CD4-positive, alpha-beta T cell (primary cell): Measurements from ENCODE around the gene ZC3H8. TPM values are rescaled to one million over a fixed set of nuclear protein-coding genes. Genes with fewer than 3 reads are reported as not detected.

Source experiments
- ATAC-seq: fragments of 200-7000 bp; cut with Tn5 transposase; one replicate; pipeline ENCODE4 v1.10.0; 2022; ENCODE audit warnings: mild to moderate bottlenecking; ENCODE audit not compliant: poor library complexity
- CTCF ChIA-PET: fragments of 350-600 bp; sonication (Branson Sonifier 250); formaldehyde crosslinking; loops from one replicate; lab custom pipeline; 2021; ENCODE audit warnings: antibody characterized with exemption, inconsistent platforms; lab: Charles Lee
- POLR2A ChIA-PET: fragments of 350-600 bp; sonication (Branson Sonifier 250); formaldehyde crosslinking; loops from one replicate; lab custom pipeline; 2021; ENCODE audit warnings: antibody characterized with exemption, inconsistent platforms; lab: Charles Lee
- DNase-seq, 14 experiments: peaks; one replicate each; pipeline ENCODE4 v3.0.0-alpha.2; 2013 to 2020; ENCODE audit warnings: mixed read lengths in 2 of 14
- H3K27ac ChIP-seq, 2 donors: one replicate each; pipeline versions ENCODE4 v1.5.1 to v1.7.0; 2013; ENCODE audit warnings: low read length in 2 of 2, low read depth in 1 of 2, mild to moderate bottlenecking in 1 of 2
- H3K27me3 ChIP-seq, 2 experiments: 1 replicate in 1 of 2; 2 replicates in 1 of 2; pipeline versions ENCODE4 v1.6.1 to v1.7.0; 2013; ENCODE audit warnings: low read length in 2 of 2, control low read depth in 1 of 2, mild to moderate bottlenecking in 1 of 2, moderate library complexity in 1 of 2; ENCODE audit not compliant: insufficient read depth in 2 of 2, control insufficient read depth in 1 of 2
- H3K36me3 ChIP-seq: one replicate; pipeline ENCODE4 v1.6.1; 2013; ENCODE audit warnings: low read length, control low read depth; ENCODE audit not compliant: insufficient read depth
- H3K4me1 ChIP-seq: one replicate; pipeline ENCODE4 v1.6.1; 2013; ENCODE audit warnings: low read length, control low read depth; ENCODE audit not compliant: insufficient read depth
- H3K4me3 ChIP-seq: one replicate; pipeline ENCODE4 v1.5.1; 2013; ENCODE audit warnings: mild to moderate bottlenecking, low read length, moderate library complexity
- H3K9me3 ChIP-seq, 2 experiments: 1 replicate in 1 of 2; 2 replicates in 1 of 2; pipeline versions ENCODE4 v1.6.1 to v1.7.0; 2013; ENCODE audit warnings: low read length in 2 of 2, mild to moderate bottlenecking in 2 of 2, control low read depth in 1 of 2, moderate library complexity in 1 of 2; ENCODE audit not compliant: control insufficient read depth in 1 of 2, insufficient read depth in 1 of 2
- H3K27ac Mint-ChIP-seq: one replicate; pipeline ENCODE4 v1.8.0; 2020; ENCODE audit warnings: mixed read lengths
- H3K27me3 Mint-ChIP-seq: one replicate; pipeline ENCODE4 v1.8.0; 2021; ENCODE audit warnings: mixed read lengths
- H3K36me3 Mint-ChIP-seq: one replicate; pipeline ENCODE4 v1.8.0; 2021; ENCODE audit warnings: low read depth, mixed read lengths
- H3K4me1 Mint-ChIP-seq: one replicate; pipeline ENCODE4 v1.8.0; 2021; ENCODE audit warnings: low read depth, mixed read lengths
- H3K4me3 Mint-ChIP-seq: one replicate; pipeline ENCODE4 v1.8.0; 2020; ENCODE audit warnings: mild to moderate bottlenecking, mixed read lengths
- H3K9me3 Mint-ChIP-seq: one replicate; pipeline ENCODE4 v1.8.0; 2020; ENCODE audit warnings: mixed read lengths
- CTCF ChIP-seq: fragments of 200-600 bp; IDR thresholded peaks from one replicate; pipeline ENCODE4 v1.8.0; 2022; ENCODE audit warnings: antibody characterized with exemption, mild to moderate bottlenecking
- intact Hi-C, 2 experiments: fragments of 100-400 bp; cut with DNase I in 1 of 2; cut with micrococcal nuclease in 1 of 2; formaldehyde crosslinking; loops; one replicate each; pipeline versions ENCODE4 v1.15.1 to v1.9.0; 2023 to 2025; cut with DNase I, micrococcal nuclease
- total RNA-seq, 174 experiments: library from RNA in 2 of 174; stranded (reverse) in 2 of 174; gene quantifications; one replicate each; pipeline ENCODE4 v1.2.3 and lab custom pipeline; 2021 to 2026

The ZC3H8 gene
- total RNA-seq, 2 experiments from 2014 or later: 10.2 to 16.2 TPM

GRCh38 chr2:112255875-112256274 lies 1.0 kb upstream of the ZC3H8 start:
- H3K27me3 ChIP-seq: no peaks in the 10 kb centered on the region
- no peak for ATAC-seq
- peak overlapping the region; percentile 49 for H3K4me3 Mint-ChIP-seq

GRCh38 chr2:112253261-112253815 lies 1.5 kb downstream of the ZC3H8 start:
- peaks cover 27% of the 10 kb centered on the region for H3K4me1 ChIP-seq
- peaks cover 21% of the 10 kb centered on the region for H3K36me3 ChIP-seq
- H3K9me3 ChIP-seq: no peaks in the 10 kb centered on the region
- ChIA-PET CTCF (interaction anchor here (1.6 to 2.3 kb wide), 2 partner anchors 13 to 135 kb away, joined by 3 to 5 read pairs; no protein-coding TSS in a partner anchor), POLR2A (interaction anchor here (1.9 to 3.9 kb wide), 4 partner anchors 17 to 71 kb away, joined by 7 to 31 read pairs (median 13); no protein-coding TSS in a partner anchor)
- no peaks in the 10 kb centered on the region for H3K27me3 ChIP-seq
- no peak for DNase-seq
- peak overlapping the region; percentile 91 for H3K4me3 Mint-ChIP-seq
- no peak for ATAC-seq
- peaks cover 15% of the 10 kb centered on the region for H3K4me1 Mint-ChIP-seq
- no peaks in the 10 kb centered on the region for H3K9me3 Mint-ChIP-seq
- no peaks in the 10 kb centered on the region for H3K27me3 Mint-ChIP-seq
- H3K4me3 ChIP-seq: no peak overlapping the region
- no peak for TF ChIP-seq CTCF
- no peak overlapping the region for H3K27ac ChIP-seq
- intact Hi-C loops: loop anchor here in 1 of 2 experiments (5.0 kb wide), 1 partner anchor 66 kb away; no protein-coding TSS in a partner anchor
- peak overlapping the region; percentile 88 for H3K27ac Mint-ChIP-seq
- peaks cover 7% of the 10 kb centered on the region for H3K36me3 Mint-ChIP-seq

More at GRCh38 chr2:112255875-112256274, 1.0 kb upstream of the ZC3H8 start:
- Mint-ChIP-seq H3K9me3 (no peaks in the 10 kb centered on the region), H3K27ac (peak overlapping the region; percentile 54), H3K36me3 (peaks cover 4% of the 10 kb centered on the region), H3K27me3 (no peaks in the 10 kb centered on the region), H3K4me1 (peaks cover 22% of the 10 kb centered on the region)
- Histone ChIP-seq H3K9me3 (no peaks in the 10 kb centered on the region), H3K27ac (no peak overlapping the region), H3K36me3 (no peaks in the 10 kb centered on the region), H3K4me3 (no peak overlapping the region), H3K4me1 (peaks cover 37% of the 10 kb centered on the region)
- ChIA-PET CTCF (interaction anchor here (0.9 to 1.5 kb wide), 2 partner anchors 19 to 73 kb away, joined by 4 read pairs; no protein-coding TSS in a partner anchor), POLR2A (interaction anchor here (0.8 to 3.9 kb wide), 7 partner anchors 11 to 328 kb away, joined by 4 to 31 read pairs (median 6); partner anchors contain the start of gene FBLN7)
- intact Hi-C loops: loop anchor here (2.0 to 5.0 kb wide), 3 partner anchors 67 to 226 kb away; partner anchors contain the start of genes TMEM87B (in 1 of the 2) and TTL (in 1 of the 2)
- no peak for TF ChIP-seq CTCF
- no peak for DNase-seq

GRCh38 chr2:112251271-112251670 lies 3.6 kb downstream of the ZC3H8 start:
- Histone ChIP-seq H3K27me3 (no peaks in the 10 kb centered on the region), H3K4me1 (peaks cover 27% of the 10 kb centered on the region), H3K4me3 (no peak overlapping the region), H3K27ac (no peak overlapping the region), H3K9me3 (no peaks in the 10 kb centered on the region), H3K36me3 (peaks cover 38% of the 10 kb centered on the region)
- no peak overlapping the region for H3K4me3 Mint-ChIP-seq
- ATAC-seq (no peak), DNase-seq (no peak)
- ChIA-PET POLR2A (interaction anchor here (0.5 to 1.5 kb wide), 2 partner anchors 17 to 69 kb away, joined by 3 to 6 read pairs; no protein-coding TSS in a partner anchor), CTCF (interaction anchor here (1.5 kb wide), 2 partner anchors 34 to 69 kb away, joined by 3 to 6 read pairs; no protein-coding TSS in a partner anchor)
- H3K4me1 Mint-ChIP-seq: peaks cover 15% of the 10 kb centered on the region
- H3K27me3 Mint-ChIP-seq: no peaks in the 10 kb centered on the region
- no peak overlapping the region for H3K27ac Mint-ChIP-seq
- intact Hi-C loops: loop anchor here in 1 of 2 experiments (5.0 kb wide), 1 partner anchor 64 kb away; no protein-coding TSS in a partner anchor
- no peaks in the 10 kb centered on the region for H3K9me3 Mint-ChIP-seq
- H3K36me3 Mint-ChIP-seq: peaks cover 22% of the 10 kb centered on the region
- TF ChIP-seq CTCF: no peak
